Measurements from ENCODE around the gene HSPG2.
A peak's percentile ranks its signal among the peaks of the same experiment; 100 is the strongest.
"Not testable (repeated sequence)": the region's sequence is repeated elsewhere in the genome, so short reads cannot be mapped to it uniquely, and the experiment has no call there.

The HSPG2 gene

DNA sequence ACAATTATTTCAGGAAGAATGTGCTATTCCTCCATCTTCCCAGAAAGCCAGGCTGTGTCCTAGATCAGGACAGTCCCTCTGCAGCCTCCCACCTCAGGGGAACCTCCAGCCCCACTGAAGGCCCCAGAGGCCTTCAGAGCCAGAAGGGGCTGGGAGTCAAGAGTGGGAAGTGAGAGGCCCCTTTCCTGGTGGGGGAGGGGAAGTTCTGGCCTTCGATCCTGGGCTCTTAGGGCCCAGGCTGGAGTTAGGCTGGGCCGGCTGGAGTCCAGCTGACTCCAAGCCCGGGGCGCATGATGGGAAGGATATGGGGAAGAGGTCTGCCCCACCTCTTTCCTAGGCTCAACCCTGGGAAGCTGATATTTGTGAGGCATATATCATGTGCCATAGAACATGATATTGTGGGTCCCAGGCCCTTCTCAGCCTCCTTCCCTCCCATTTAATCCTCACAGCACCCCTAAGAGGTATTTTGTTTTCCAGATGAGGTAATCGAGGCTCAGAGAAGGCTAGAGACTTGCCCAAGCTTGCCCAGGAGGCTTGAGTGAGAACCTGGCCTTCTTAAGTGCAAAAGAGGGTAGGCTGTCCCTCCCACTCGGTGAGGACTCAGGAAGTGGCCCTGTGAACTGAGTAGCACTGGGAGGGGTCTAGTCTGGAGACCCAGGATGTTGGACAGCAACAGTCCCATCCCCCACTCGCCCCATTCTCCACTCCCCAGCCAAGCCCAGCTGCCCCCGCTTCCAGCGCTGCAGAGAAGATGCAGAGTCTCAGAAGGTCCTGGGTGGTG lies 18.6 kb upstream of the HSPG2 start:
- no peak for DNase-seq

DNA sequence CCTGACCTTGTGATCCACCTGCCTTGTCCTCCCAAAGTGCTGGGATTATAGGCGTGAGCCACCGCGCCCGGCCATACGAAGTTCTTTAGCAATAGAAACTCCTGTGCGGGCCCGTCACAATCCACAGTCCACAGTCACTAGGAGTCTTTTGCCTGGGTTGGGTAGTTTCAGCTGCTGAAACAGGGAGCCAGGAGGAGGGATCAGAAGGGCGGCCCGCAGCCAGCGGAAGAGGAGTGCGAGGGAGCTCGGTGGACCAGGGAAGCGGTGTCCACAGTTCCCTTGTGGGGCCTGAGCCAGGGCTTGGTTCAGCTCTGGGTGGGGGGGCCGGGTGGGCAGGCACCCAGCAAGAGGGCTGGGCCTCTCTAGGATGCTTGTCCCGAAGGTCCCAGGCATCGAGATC lies 17.9 kb upstream of the HSPG2 start:
- no peak for DNase-seq

DNA sequence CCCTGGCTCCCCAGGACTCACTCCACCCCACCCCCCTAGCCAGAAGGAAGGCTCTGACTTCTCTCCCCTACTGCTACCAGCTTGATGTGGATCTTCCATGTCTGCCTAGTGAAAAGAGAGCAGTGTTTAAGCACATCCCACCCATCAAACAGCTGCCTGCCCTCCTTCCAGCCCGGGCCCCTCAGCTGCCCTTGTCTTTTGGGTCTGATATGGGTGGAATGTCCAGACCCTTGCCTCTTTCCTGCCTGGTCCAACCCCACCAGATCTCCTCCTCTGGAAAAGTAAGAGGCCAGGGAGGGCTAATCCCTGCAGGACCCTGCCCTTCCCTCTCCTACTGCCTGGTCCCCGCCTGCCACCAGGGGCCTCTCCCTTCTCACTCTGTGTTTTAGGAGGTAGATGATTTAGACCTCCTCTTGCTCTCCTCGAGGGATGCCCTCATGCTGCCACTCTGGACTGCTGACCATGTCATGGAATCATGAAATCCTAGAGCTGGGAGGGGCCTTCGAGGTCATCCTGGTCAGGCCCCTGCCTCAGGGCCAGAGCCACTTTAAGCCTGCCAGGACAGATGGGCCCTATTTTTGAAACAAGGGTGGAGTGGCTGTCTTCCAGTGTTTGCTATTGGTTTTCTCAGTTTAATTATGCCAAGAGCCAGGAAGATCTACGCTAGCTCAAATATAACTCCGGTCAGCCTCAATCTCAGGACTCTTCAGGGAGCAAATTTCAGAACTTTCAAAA lies 15.8 kb upstream of the HSPG2 start:
- no peak for DNase-seq

DNA sequence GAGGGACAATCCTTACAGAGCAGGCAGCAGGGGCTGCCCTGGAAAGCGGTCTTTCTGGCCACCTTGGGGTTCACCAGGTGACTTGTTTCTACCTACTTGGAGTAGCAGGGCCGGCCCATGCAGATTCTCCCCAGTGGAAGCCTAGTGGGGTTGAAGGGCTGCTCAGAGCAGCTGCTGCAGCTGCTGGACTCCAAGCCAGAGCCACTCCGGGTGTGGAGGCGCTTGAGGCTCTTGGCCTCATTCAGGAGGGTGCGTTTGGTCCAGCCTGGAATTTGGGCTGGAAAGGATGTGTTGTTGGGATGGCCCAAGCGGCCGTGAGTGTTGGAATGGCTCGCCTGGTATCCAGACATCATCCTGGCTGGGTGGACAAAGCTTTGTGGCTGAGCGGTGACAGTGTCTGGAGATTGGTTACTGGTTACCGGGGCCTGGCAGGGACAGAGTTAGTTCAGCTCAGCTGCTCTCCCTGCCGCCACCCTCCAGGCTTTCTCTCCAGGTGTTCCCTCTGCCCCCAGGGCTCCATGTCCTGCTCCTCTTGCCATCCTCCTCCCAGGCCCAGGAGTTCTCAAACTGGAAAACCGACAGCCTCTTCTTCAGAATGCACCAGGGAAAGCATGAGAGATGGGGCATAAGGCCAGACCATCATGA lies 14.2 kb upstream of the HSPG2 start:
- DNase-seq = no peak

DNA sequence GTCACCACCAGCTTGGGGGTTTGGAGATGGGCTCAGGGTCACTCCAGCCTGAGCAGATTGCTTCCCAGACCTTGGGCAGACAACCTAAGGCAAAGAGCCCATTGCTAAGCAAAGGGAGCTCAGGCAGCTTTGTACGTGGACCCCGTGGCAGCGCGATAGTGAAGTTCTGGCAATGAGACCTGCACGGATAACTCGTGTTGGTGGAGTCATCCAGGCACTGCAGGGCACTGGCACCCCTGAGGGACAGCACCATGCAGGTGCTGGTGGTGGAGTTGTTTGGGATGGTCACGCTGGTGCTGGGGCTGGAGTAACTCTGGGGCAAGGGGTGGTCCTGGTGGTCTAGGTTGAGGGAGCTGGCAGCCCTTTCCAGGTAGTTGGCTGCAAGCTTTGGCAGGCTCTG lies 13.6 kb upstream of the HSPG2 start:
- no peak for DNase-seq

DNA sequence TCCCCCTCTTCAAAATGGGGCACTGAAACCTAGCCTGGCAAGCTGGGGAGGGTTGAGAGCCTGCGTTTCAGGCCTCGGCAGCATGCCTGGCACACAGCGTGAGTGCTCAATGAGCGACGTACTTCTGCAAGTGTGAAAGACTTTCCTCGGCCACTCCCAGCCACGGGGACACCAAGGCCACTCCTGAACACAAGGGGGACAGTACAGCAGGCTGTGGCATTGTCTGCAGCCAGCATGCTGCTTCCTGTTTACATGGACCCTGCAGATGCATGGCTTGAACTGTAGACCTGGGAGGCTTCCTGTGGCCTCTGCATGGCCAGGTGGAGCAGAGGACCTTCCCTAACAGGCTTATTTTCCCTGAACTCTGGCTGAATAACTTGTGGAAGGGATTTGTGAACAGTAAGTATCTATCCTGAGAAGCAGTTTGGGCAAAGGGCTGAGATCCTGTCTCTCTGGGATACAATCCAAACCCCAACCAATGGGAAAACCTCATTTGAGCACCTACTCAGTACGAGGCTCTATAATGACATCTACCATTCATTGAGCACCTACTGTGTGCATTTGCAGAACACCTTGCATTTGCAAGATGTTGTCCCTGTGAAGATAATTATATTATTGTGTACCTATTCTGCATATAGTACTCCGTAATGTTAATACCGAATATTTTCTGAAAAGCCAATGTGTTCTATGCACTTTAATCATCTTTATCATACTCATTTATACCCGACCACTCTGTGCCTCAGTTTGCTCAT lies 9.9 kb upstream of the HSPG2 start:
- no peak for DNase-seq

DNA sequence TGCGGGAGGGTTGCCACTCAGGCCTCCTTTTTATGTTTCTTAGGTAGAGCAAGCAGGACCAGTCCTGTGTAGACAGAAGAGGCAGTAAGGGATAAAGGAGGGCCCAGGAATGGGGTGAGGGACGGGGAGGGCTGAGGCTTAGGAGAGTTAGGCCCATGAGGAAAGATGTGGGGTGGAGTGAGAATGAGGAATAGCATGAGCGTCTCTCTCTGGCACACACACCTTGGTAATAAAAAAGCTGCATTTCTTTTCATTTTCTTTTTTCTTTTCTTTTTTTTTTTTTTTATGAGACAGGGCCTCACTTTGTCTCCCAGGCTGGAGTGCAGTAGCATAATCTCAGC lies 7.6 kb upstream of the HSPG2 start:
- no peak for DNase-seq

DNA sequence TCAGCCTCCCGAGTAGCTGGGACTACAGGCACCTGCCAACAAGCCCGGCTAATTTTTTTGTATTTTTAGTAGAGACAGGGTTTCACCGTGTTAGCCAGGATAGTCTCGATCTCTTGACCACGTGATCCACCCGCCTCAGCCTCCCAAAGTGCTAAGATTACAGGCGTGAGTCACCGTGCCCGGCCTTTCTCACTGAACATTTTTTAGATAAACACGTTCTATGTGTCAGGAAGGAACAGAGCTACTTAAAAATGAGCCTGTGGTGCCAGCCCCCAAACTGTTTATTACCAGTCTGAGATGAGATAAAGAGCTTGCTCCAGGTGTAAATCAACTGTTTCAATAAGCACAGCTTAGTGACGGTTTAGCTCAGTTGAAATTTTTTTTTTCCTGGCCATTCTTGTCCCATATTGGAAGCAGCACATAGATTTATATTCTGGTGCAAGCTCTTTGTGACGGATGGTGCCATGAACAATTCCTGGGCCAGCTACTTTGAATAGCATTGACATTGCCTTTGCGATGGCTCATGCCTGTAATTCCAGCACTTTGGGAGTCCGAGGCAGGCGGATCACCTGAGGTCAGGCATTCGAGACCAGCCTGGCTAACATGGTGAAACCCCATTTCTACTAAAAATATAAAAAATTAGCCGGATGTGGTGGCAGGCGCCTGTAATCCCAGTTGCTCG lies 6.0 kb upstream of the HSPG2 start:
- not testable (repeated sequence) for DNase-seq

DNA sequence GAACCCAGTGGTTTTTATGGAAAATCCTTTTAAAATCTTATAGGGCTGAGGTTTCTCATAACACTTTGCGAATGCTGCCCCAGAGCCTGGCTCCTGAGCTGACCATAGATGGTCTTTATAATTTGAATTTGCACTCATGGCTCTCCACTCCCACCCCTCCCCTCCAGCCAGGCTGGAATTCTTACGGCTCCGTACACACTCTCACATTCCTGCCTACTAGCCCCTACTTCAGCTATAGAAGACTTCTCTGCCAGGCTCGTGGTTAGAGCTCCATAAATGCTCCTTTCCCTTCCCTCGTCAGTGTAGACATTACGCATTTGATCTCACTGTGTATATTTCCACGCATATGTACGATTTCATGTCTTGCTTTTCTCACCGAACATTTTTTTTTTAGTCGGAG lies 5.4 kb upstream of the HSPG2 start:
- DNase-seq = no peak

DNA sequence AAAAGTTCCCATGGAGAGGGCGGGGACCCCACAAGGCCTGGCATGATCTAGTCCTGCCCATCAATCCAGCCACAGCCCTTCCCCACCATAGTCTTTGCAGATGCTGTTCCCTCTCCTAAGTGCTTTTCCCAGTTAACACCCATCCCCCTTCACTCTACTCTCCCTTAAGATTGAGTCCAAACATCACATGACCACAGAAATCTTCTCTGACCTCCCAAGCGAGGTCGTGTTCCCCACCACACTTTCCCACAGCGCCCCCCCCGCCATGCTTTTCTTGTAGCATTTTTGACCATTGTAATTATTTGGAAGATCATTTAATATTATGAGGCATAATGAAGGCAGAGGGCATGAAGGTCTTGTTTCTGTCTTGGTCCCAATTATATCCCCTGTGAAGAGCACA lies 4.3 kb upstream of the HSPG2 start:
- DNase-seq = no peak

DNA sequence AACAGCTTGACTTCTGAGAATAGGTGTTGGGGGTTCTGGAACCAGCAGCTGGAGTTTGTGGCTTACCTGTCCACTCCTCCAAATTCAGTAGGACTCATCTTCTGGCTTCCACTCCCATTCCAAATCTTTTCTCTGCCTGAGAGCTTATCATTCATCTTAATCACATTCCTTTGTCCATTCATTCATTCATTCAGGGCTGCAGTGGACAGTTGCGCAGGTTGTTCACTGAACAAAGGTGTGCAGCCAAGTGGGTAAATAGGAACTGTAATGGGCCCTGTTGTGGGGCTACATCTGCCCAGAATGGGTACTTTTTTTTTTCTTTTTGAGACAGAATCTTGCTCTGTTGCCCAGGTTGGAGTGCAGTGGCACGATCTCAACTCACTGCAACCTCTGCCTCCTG lies 3.4 kb upstream of the HSPG2 start:
- DNase-seq = no peak

DNA sequence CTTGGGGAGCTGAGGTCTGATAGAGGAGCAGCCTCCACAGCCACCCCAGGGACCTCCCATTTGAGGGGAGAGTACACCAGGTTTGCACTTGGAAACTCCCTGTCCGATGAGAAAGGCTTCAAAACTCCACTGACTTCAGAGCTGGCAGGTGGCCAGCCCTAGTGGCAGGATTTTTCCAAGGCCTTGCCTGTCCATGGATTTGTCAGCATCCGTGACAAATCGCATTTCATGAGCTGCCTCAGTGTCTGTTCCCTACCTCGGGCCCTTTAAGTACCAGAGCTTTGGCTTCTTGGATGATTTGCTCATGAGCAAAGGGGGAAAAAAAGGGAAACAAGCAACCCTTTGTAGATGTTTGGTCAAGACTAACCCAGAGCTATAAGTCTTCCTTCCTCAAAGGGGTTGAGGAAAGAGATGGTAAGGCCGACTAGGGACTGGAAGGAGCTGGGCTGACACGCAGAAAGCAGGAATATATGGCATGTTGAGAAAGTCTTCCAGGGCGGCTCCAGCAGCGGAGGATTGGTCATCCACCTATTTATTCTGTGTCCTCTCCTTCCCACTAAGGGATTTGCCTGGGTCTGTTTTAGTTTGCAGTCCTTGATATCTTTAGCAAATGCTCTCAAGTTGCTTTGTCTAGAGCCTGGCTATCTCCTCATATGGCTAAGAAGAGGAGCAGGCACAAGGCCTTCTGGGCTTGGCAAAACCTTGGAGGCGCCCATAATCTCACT lies 2.7 kb upstream of the HSPG2 start:
- DNase-seq = no peak

DNA sequence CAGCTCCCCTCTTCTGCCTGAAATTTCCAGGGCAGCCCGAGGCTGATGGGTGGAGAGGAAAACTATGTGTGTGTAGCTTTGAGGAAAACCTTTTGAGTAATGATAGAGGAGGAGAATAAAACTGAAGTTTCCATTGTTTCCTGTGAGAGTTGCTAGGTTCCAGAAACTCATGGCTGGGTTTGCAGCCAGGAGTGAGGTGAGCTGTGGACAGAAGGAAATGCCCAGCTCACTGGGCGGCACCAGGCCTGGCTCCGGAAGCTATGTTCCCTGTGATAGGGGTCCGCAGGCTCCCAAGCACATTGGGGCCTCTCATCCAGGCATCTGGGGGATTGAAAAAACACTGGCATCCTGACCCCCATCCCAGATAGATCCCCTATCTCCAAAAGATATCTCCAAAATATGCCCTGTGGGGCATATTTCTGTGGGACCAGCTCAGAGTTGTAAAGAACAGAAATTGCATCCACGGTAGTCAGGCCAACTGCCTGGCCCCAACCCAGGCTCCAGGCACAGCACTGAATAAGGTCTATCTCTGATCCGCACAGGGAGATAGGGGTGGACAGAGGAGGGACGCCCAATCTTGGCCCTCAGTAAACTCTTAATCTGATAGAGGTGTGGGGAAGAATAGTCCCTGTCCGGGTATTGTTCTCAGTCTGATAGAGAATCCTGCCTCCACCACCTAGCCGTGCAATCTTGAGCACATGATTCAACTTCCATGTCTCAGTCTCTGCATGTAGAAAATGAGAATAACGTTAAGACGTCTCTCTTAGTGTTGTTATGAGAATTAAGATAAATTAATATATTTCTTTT lies 1.8 kb upstream of the HSPG2 start:
- DNase-seq = no peak

DNA sequence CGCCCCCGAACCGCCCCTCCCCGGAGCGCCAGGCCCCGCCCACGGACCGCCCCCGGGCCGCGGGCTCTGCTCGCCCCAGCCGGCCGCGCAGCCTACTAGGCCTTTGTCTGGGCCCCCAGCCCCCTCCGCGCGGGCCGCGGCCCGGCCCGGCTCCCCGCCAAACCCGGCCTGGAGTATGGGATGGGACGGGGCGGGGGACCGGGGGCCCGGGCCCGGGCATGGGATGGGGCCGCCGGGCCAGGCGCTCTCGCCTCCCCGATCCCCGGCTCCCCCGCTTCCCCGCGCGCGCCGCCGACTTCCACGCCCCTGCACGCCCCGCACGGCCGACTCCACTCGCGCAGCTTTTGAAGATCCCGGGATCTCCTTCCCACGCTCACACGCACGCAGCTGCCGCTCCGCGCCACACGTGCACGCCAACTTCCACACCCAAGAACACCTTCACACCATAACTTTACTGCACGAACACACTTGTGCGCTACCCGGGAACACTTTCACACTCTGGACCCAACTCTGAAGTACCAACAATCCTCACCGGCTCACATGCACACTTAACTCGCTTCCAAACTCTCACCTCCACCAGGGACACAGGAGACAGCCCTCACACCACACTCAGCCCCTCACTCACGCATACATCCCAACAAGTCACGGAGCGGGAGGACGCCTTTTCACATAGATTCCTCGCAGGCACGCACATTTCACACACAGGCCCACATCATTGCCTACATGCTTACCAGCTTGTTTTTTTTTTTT lies 437 bp upstream of the HSPG2 start:
- DNase-seq = peak; percentile 62

DNA sequence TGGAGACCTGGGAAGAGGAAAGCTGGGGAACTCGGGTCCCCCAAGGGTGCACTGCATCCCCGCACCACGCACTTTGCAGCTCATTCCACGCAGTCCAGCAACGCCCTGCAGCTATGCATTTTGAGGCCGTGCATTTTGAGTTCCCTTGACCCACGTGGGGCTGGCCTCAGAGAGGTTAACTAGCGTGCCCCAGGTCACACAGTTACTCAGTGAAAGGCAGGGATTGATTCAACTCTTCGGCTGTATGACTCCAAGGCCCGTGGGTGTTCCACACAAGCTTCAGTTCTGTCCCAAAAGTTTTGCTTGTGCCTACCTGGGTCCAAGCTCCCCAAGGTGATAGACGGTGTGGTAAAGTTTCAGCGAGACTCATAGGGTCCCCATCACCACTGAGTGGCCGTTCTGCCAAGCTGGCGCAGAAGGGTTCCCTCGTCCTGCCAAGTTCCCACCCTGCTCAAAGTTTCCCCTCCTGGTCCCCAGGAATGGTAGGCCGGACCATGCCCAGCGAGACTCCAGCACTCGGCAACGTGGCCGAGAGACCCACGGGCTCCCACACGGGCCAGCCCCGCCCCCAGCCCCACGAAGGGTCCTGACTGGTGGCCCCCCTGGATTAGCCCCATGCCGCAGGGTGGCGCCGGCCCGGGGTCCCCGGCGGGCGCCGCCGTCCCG lies 611 bp downstream of the HSPG2 start:
- DNase-seq = no peak

DNA sequence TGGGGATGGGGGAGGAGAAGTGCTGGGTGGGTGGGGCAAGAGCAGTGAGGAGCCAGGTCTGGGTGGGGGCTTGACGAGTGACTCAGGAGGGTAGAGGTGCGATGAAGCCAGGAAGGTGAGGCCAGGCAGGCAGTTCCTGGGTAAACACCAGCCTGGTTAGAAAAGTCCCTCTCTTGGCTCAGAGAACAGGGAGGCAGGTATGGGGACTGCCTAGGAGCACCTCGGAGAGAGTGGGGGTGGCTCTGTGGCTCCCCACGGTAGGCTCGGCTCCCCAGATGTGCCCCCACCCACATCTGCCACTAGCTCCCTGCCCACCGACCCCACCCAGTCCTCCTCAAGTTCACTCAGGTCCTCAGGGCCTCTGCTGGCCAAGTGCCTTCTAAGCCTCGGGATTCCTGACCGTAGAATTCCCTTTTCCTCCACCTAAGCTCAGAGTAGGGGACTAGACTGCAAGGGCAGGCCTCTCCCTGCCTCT lies 1.2 kb downstream of the HSPG2 start:
- no peak for DNase-seq

DNA sequence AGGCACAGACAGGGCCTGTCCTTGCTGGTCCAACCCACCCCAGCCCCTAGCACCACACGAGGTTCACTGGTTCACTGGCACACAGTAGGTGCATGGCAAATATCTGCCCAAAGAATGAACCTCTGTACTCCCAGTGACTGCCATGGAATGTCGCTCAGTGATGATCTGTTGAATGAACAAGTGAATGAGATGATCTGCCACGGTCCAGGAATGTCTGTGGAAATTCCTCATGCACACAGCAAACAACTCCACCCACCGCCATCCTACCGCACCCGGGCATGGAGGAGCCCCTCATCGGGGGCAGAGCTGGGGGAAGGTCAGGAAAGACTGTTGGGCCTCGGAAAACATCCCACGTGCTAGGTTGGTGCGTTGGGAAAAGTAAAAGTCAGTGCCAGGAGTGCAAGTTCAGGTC lies 1.7 kb downstream of the HSPG2 start:
- no peak for DNase-seq

DNA sequence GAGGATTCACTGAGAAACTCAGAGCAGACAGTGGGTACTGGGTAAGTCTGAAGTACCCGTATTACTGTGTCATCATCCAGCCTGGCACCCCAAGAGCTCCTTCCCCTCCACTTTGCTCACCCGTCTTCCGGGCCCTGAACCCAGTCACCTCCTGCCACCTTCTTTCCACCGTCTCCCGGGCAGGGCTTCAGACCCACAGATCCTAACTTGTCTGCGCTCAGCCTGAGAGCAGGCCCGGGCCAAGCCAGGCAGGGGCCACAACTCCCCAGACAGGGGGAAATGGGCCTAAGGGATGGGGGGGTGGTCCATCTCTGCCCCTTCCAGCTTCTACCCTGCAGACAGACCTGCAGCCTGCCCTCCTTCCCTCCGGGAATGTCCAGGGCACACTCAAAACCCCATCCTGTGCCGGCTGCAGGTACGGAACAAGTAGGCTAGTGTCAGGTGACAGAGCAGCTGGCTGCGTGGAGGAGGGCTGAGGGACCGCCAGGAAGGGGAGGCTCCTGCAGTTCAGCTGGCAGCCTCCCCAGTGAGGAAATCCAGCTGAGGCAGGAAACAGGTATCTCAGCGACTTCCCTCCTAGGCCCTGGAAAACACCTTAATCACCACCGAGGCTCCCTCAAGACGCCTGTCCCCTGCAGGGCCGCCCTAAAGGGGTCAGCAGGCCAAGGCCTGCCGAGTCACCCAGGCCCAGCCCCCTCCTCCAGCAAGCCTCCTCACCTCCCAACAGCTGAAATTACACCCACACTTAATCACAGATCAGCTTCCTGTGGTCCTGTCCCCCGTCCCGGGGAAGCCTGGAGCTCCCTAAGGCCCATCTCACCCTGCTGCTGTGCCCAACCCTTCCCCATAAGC lies 3.5 kb downstream of the HSPG2 start:
- no peak for DNase-seq

DNA sequence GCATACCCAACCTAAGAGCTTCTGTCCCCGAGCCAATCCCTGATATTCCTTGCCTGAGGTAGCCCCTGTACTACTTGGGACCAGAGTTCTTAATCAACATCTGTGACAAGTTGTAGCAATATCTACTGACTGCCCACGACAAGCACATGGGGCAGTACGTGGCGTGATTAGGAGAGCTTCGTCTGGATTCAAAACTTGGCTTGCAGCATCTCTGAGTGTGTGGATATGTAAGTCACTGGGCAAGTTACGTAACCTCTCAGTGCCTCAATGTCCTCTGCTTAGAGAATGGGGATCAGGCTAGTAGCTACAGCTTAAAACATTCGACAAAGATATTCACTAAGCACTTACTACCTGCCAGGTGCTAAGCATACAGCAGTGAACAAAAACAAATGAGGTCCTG lies 5.0 kb downstream of the HSPG2 start:
- no peak for DNase-seq
